ENCODE results near the gene COMP.

DNA sequence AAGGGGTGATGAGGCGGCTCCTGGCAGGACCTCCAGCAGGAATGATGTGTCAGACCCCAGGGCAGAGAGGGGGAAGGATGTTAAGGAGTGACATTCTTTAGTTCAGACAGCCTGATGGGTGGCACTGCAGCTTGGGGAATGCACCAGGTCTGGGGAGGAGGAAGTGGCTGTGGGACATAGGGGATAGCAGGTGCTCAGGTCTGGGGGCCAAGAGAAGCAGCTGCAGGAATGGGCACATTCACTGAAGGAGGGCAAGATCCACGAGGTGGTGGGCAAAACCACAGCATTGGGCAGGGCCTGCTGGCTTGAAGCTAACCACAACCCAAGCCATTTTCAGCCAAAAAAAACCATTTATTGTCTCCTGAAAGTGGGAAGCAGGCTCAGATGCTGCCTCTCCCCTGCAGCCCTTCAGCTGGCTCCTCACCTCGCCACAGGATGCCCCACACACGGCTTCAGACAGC is 26.5 kb downstream of the COMP start:
- TF ChIP-seq CTCF (IDR thresholded peaks at IDR 0.05) (no peak), EZH2 (IDR thresholded peaks at IDR 0.05; ENCODE audit: borderline replicate concordance, insufficient read depth, low read depth, low read length, poor library complexity, severe bottlenecking) (no peak)

Data from B cell (primary cell).